AG09309 (cell line): ENCODE data around the gene KPNA1.

ENCODE experiments used
- DNase-seq: peaks from one replicate; pipeline ENCODE4 v3.0.0-alpha.2; 2010; ENCODE audit warnings: low read depth
- H3K4me3 ChIP-seq: 2 replicates; pipeline ENCODE4 v1.5.1; 2011; ENCODE audit warnings: mild to moderate bottlenecking, low read depth, low read length, moderate library complexity; ENCODE audit not compliant: control insufficient read depth
- TF ChIP-seq, protein P1 (sequence below): IDR thresholded peaks from 2 replicates; pipeline ENCODE4 v1.5.1; 2011; ENCODE audit warnings: mild to moderate bottlenecking, low read depth, low read length, inconsistent platforms; ENCODE audit not compliant: insufficient read depth, control insufficient read depth; ENCODE audit errors: missing control alignments

KPNA1 gene

GRCh38 chr3:122394173-122394572, 120.6 kb downstream of the KPNA1 start:
- TF ChIP-seq, protein P1, sequence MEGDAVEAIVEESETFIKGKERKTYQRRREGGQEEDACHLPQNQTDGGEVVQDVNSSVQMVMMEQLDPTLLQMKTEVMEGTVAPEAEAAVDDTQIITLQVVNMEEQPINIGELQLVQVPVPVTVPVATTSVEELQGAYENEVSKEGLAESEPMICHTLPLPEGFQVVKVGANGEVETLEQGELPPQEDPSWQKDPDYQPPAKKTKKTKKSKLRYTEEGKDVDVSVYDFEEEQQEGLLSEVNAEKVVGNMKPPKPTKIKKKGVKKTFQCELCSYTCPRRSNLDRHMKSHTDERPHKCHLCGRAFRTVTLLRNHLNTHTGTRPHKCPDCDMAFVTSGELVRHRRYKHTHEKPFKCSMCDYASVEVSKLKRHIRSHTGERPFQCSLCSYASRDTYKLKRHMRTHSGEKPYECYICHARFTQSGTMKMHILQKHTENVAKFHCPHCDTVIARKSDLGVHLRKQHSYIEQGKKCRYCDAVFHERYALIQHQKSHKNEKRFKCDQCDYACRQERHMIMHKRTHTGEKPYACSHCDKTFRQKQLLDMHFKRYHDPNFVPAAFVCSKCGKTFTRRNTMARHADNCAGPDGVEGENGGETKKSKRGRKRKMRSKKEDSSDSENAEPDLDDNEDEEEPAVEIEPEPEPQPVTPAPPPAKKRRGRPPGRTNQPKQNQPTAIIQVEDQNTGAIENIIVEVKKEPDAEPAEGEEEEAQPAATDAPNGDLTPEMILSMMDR: no peak
- H3K4me3 ChIP-seq: no peak overlapping the region
- no peak for DNase-seq

DNA sequence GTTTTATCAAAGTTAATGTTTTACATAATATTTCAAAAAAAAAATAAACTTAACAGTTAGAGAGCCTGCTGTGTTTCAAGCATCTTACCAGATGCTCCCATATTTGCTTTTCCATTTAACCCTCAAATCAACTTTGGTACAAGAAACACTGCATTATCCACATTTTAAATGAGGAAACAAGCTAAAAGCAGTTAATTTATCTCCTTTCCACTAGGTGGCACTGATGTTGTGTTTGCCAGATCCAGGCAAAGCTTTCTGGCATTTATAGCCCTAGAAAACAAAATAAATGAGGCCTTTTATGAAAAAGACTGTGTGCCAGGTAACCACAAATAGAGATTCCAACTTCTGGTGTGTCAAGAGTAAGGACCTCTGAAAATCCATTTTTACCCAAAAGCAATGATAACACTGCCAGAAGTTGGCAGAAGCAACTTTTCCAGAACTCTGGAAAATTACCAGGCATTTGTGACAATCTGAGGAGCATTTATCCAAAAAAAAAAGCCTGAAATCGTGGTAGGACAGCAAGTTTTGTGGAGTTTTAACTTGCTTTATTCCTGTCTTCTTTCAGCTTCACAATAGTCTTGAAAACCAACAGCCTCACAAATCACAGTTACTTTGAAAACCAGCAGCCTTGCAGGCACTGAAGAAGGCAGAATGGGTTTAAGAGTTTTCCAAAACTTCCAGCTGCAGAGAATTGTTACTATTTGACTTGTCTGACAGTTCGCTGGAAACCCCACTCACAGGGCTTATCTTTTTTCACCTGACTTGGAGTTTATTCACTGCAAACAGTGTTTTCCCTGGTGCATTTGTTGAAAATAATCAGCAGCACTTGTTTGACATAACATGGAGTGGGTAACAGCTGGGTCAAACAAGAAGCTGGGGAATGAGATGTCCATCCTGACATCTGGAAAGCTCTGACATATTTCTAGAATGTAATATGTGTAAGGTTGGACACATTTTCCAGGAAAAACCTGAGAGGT, 121.6 kb downstream of the KPNA1 start:
- H3K4me3 ChIP-seq: no peak overlapping the region
- no peak for DNase-seq
- TF ChIP-seq, protein P1: peak; percentile 68

GRCh38 chr3:122391681-122392446, 122.9 kb downstream of the KPNA1 start:
- H3K4me3 ChIP-seq: no peak overlapping the region
- TF ChIP-seq, protein P1: no peak
- DNase-seq: no peak

- TF ChIP-seq, protein P1: no peak
- H3K4me3 ChIP-seq: no peak overlapping the region
- DNase-seq: no peak
These were observed 124.1 kb downstream of the KPNA1 start for GRCh38 chr3:122390665-122391064.

- DNase-seq: no peak
- H3K4me3 ChIP-seq: no peak overlapping the region
- TF ChIP-seq, protein P1: no peak
These were observed 124.8 kb downstream of the KPNA1 start for GRCh38 chr3:122389892-122390291.

DNA sequence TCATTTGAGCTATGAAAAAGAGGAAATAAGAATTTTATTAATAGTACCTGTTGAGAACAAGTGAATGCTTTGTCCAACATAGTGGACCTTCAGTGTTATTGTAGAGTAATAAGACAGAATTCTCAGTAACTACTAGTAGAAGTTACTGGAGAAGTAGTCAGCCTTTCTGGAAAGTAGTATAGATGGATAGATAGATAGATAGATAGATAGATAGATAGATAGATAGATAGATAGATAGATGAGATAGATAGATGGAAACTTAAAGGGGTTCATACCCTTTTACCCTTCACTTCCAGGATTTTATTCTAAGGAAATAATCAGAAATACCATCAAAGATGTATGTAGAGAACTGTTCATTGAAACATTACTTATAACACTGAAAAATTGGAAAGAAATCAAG, 125.5 kb downstream of the KPNA1 start:
- no peak for DNase-seq
- no peak overlapping the region for H3K4me3 ChIP-seq
- TF ChIP-seq, protein P1: no peak
